ENCODE data around the gene SLK.

- no peak for TF ChIP-seq CTCF (IDR thresholded peaks at IDR 0.05)
- TF ChIP-seq POLR2A (IDR thresholded peaks at IDR 0.05), result no peak
These were observed 89.8 kb downstream of the SLK start for GRCh38 chr10:104056619-104057273.

Measured in thyroid gland (tissue), 4 donors.